WI38 (cell line): ENCODE data around the gene PSMD6.

Experiments
- H3K4me3 ChIP-seq: 2 replicates; pipeline ENCODE4 v1.5.1; 2011; ENCODE audit warnings: low read depth, mild to moderate bottlenecking, control low read depth, low read length
- TF ChIP-seq, protein P1 (sequence below): IDR thresholded peaks from 2 replicates; pipeline ENCODE4 v1.5.1; 2012; ENCODE audit warnings: low read depth, mild to moderate bottlenecking, control low read depth, low read length

The PSMD6 gene

DNA sequence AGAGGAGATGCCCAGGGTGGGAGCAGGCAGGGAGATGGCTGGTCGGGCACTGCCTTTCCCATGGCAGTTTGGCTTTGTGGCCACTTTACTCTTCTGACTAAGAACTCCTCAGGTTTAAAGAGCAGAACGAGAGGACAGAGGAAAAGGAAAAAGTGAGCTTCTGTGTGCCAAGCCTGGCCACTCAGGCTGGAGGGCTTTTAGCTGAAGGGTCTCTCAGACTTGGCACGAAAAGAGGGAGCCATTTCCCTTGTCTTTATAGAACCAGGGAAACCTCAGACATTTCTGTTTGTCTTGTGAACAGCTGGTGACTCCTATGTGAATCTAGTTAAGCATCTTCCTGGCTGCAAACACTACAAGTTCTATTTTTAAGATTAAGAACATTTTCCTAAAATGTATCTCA is 23.3 kb upstream of the PSMD6 start:
- H3K4me3 ChIP-seq = no peak overlapping the region
- TF ChIP-seq, protein P1, sequence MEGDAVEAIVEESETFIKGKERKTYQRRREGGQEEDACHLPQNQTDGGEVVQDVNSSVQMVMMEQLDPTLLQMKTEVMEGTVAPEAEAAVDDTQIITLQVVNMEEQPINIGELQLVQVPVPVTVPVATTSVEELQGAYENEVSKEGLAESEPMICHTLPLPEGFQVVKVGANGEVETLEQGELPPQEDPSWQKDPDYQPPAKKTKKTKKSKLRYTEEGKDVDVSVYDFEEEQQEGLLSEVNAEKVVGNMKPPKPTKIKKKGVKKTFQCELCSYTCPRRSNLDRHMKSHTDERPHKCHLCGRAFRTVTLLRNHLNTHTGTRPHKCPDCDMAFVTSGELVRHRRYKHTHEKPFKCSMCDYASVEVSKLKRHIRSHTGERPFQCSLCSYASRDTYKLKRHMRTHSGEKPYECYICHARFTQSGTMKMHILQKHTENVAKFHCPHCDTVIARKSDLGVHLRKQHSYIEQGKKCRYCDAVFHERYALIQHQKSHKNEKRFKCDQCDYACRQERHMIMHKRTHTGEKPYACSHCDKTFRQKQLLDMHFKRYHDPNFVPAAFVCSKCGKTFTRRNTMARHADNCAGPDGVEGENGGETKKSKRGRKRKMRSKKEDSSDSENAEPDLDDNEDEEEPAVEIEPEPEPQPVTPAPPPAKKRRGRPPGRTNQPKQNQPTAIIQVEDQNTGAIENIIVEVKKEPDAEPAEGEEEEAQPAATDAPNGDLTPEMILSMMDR = no peak

DNA sequence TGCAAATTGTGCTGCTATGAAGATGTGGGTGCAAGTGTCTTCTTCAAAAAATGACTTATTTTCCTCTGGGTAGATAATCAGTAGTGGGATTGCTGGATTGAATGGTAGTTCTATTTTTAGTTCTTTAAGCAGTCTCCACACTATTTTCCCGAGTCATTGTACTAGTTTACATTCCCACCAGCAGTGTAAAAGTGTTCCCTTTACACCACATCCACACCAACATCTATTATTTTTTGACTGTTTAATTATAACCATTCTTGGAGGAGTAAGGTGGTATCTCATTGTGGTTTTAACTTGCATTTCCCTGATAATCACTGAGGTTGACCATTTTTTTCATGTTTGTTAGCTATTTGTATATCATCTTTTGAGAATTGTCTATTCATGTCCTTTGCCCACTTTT is 19.7 kb upstream of the PSMD6 start:
- TF ChIP-seq, protein P1 = no peak
- H3K4me3 ChIP-seq = no peak overlapping the region

DNA sequence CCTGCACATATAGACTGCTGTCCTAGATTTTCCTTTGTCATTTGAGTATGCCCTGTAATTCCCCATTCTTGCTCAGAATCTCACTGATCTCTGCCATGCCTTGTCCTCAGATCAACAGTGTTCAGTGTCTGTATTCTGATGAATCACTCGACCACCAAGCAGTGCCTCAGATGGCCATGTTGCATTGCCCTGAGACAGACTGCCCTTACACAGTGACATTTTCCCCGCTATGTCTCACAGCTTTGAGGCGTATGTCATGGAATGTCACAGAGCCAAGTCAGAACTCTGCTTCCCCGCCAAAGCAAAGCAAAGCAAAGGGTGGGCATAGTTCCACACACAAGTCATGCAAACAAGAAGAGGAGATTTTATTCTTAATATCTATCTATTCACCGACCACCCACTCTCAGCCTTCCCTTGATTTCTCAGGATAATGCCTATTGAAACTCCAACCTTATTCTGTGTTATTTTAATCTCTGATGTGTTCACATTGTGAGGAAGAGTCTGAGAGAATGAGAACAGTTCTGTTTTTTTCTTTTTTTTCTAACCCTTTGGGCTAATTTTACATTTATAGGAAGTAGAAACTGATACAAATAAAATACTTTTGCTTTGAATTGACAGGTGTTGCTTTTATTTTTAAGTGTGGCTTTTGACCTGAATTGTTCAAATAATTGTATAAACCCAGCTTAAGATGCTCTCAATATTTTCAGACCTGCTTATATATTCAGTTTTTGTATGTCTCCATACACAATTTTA is 16.9 kb upstream of the PSMD6 start:
- TF ChIP-seq, protein P1 = no peak
- H3K4me3 ChIP-seq = no peak overlapping the region

DNA sequence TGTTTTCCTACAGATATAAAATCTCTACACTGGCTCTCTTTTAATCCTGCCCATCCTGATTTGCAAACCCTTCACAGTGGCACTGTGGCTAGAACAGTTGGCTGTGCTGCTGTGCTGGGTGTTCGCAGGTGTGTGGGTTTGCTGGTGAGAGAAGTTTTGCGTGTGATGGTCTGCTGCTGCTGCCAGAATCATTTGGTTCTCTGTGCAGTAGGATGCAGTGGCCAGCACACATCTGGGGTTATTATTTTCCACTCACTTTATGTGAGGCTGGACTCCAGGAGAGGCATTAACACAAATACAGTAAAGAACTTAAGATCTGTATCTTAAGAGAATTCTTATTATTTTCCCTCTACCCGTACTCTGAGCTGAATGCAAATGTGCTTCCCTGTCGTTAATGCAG is 16.0 kb upstream of the PSMD6 start:
- no peak overlapping the region for H3K4me3 ChIP-seq
- TF ChIP-seq, protein P1 = no peak

DNA sequence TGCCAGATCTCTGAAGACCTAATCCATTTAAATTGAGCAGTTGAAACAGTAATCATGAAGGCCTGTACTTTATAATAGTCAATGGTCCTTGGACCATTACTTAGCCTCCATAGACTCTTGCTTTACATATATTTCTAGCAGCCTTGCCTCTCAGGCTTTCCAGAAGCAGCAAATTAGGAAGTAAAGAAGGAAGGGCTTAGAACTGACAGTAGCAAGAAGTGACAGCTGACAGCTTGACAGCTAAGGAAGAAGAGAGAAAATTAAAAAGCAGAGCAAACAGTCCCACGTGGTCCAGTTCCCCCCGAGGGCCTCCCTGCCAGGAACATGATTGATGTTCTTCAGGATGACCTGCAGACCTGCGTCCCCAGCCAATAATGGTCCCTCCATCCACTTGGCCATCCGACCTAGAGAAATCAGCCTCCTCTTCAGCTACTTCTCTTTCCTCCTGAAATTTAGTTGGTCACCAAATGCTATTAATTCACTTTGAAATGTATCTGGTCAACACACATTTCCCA is 15.0 kb upstream of the PSMD6 start:
- TF ChIP-seq, protein P1 = no peak
- H3K4me3 ChIP-seq = no peak overlapping the region

DNA sequence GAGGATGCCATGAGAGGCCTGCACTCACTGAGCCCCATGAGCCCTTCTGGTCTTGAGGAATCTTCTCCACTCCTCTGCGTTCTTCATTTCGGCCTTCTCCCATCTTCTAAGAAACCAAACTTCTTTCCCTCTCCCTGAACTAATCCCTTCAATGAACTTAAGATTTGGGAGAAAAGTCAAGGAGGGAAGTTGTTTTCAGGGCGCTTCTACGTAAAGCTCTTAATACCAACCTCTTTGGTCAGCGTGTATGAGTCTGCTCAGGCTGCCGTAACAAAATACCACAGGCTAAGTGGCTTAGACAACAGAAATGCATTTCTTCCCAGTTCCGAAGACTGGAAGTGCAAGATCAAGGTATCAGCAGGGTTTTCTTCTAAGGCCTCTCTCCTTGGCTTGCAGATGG is 13.8 kb upstream of the PSMD6 start:
- TF ChIP-seq, protein P1 = no peak
- no peak overlapping the region for H3K4me3 ChIP-seq

DNA sequence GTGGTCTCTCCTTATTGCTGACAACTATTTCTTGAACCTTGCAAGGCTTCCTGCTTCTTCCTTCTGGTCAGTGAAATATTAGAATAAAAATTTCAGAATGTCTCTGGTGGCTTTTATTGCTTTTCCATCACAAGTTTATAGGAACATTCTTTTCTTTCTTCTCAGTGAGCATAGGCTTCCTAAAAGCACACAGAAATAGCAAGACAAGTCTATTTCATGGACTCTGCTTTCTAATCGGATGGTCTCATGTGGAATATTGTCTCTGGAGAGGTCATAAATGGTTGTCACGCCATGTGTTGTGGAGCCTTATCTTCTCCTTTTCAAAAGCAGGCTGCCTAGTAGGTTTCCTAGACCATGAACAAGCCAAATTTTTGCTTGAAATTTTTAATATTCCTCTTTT is 9.8 kb upstream of the PSMD6 start:
- TF ChIP-seq, protein P1 = no peak

More for the DNA sequence above, 9.8 kb upstream of the PSMD6 start:
- no peak overlapping the region for H3K4me3 ChIP-seq
